Endothelial cell of umbilical vein (primary cell): ENCODE results near the gene ALDH4A1. TPM values are rescaled to one million over a fixed set of nuclear protein-coding genes. Genes with fewer than 3 reads are reported as not detected.

ENCODE experiments used
- BruUV-seq: library from RNA; stranded (reverse); fragments of 400-500 nt; replicated peaks from 2 replicates; lab custom pipeline; 2021; lab: Mats Ljungman, UMichigan
- CTCF ChIA-PET: fragments of 300-600, 350-600 bp; sonication (Branson Sonifier 250); formaldehyde crosslinking; loops from one replicate; lab custom pipeline; 2021; ENCODE audit warnings: antibody characterized with exemption, inconsistent platforms; lab: Charles Lee
- POLR2A ChIA-PET: fragments of 300-600, 350-600 bp; sonication (Branson Sonifier 250); formaldehyde crosslinking; loops from one replicate; lab custom pipeline; 2021; ENCODE audit warnings: antibody characterized with exemption, inconsistent platforms; lab: Charles Lee
- DNase-seq: peaks from one replicate; pipeline ENCODE4 v3.0.0-alpha.2; 2011; ENCODE audit warnings: low read depth, low spot score
- FAIRE-seq: peaks from 2 replicates; lab custom pipeline; 2011; peaks lifted over from hg19 to GRCh38; lab: Jason Lieb, UNC
- H2AFZ ChIP-seq: 2 replicates; pipeline ENCODE4 v1.6.0; 2012; ENCODE audit warnings: low read depth, low read length, control low read depth, inconsistent platforms
- H3K27ac ChIP-seq: 2 replicates; pipeline ENCODE4 v1.5.1; 2011; ENCODE audit warnings: low read depth, mild to moderate bottlenecking, control low read depth, low read length, moderate library complexity; ENCODE audit not compliant: insufficient read depth
- H3K27me3 ChIP-seq, 2 experiments: 2 replicates each; pipeline versions ENCODE4 v1.6.0 to v1.6.1; 2011; ENCODE audit warnings: low read length in 2 of 2, mixed read lengths in 1 of 2; ENCODE audit not compliant: control insufficient read depth in 2 of 2, insufficient read depth in 2 of 2
- H3K36me3 ChIP-seq, 2 experiments: 2 replicates in 1 of 2; 3 replicates in 1 of 2; pipeline ENCODE4 v1.5.1; 2011; ENCODE audit warnings: low read length in 2 of 2, mild to moderate bottlenecking in 1 of 2, moderate library complexity in 1 of 2; ENCODE audit not compliant: control insufficient read depth in 2 of 2, insufficient read depth in 2 of 2; ENCODE audit errors: extremely low read depth in 1 of 2
- H3K4me1 ChIP-seq: 3 replicates; pipeline ENCODE4 v1.5.1; 2011; ENCODE audit warnings: mild to moderate bottlenecking, low read length; ENCODE audit not compliant: control insufficient read depth, insufficient read depth; ENCODE audit errors: extremely low read depth
- H3K4me2 ChIP-seq: 2 replicates; pipeline ENCODE4 v1.6.1; 2011; ENCODE audit warnings: low read length, control low read depth, mixed read lengths; ENCODE audit not compliant: insufficient read depth
- H3K4me3 ChIP-seq, 3 experiments: fragments of 200-600 bp in 1 of 3; sonication (generic), shearing (Covaris generic) in 1 of 3; replicated peaks in 1 of 3; 2 replicates each; pipeline ENCODE4 v1.5.1; 2011 to 2016; ENCODE audit warnings: control low read depth in 3 of 3, low read length in 3 of 3, mild to moderate bottlenecking in 2 of 3, inconsistent platforms in 1 of 3, low read depth in 1 of 3, moderate library complexity in 1 of 3; ENCODE audit not compliant: insufficient read depth in 1 of 3
- H3K79me2 ChIP-seq: 2 replicates; pipeline ENCODE4 v1.6.0; 2012; ENCODE audit warnings: low read length, inconsistent platforms; ENCODE audit not compliant: control insufficient read depth, insufficient read depth
- H3K9ac ChIP-seq: replicated peaks from 2 replicates; pipeline ENCODE3; 2011; ENCODE audit warnings: low read length, control low read depth; ENCODE audit not compliant: insufficient read depth; ENCODE audit errors: extremely low read depth
- H3K9me1 ChIP-seq: replicated peaks from 3 replicates; pipeline ENCODE4 v1.6.0; 2011; ENCODE audit warnings: mild to moderate bottlenecking, low read length; ENCODE audit not compliant: control insufficient read depth, insufficient read depth; ENCODE audit errors: extremely low read depth
- H3K9me3 ChIP-seq: replicated peaks from 2 replicates; pipeline ENCODE4 v1.5.1; 2012; ENCODE audit warnings: low read length, inconsistent platforms; ENCODE audit not compliant: control insufficient read depth, insufficient read depth
- H4K20me1 ChIP-seq: replicated peaks from 2 replicates; pipeline ENCODE3; 2011; ENCODE audit warnings: mild to moderate bottlenecking, low read length; ENCODE audit not compliant: control insufficient read depth, insufficient read depth; ENCODE audit errors: extremely low read depth
- EZH2 ChIP-seq: IDR thresholded peaks from 2 replicates; pipeline ENCODE4 v1.6.1; 2012; ENCODE audit warnings: borderline replicate concordance, low read depth, mild to moderate bottlenecking, moderate library complexity, low read length, inconsistent platforms; ENCODE audit not compliant: severe bottlenecking
- FOS ChIP-seq: IDR thresholded peaks from 2 replicates; pipeline ENCODE4 v1.6.1; 2011; ENCODE audit warnings: mild to moderate bottlenecking, low read length, moderate library complexity, borderline replicate concordance; ENCODE audit not compliant: insufficient read depth
- GATA2 ChIP-seq: IDR thresholded peaks from 2 replicates; pipeline ENCODE4 v1.7.0; 2011; ENCODE audit warnings: low read depth, mild to moderate bottlenecking, moderate library complexity, mixed read lengths, low read length; ENCODE audit not compliant: insufficient read length, insufficient read depth
- JUN ChIP-seq: IDR thresholded peaks from 2 replicates; pipeline ENCODE4 v1.6.1; 2011; ENCODE audit warnings: borderline replicate concordance, low read depth; ENCODE audit not compliant: insufficient read length, insufficient read depth
- MYC ChIP-seq: IDR thresholded peaks from one replicate; pipeline ENCODE4 v1.6.1; 2011; ENCODE audit warnings: mild to moderate bottlenecking, low read depth, low read length
- POLR2A ChIP-seq: IDR thresholded peaks from 2 replicates; pipeline ENCODE4 v1.6.1; 2012; ENCODE audit warnings: low read depth, mild to moderate bottlenecking, control low read depth, low read length
- POLR2AphosphoS5 ChIP-seq: IDR thresholded peaks from 2 replicates; pipeline ENCODE4 v1.6.1; 2012; ENCODE audit warnings: low read depth, mild to moderate bottlenecking, control low read depth, low read length, moderate library complexity; ENCODE audit not compliant: insufficient read depth
- dilution Hi-C: fragments of 300-500 bp; cut with MboI; formaldehyde crosslinking; loops from one replicate; pipeline ENCODE4 v1.15.0; 2019; ENCODE audit warnings: low sequenced_read_pairs; ENCODE audit not compliant: extremely low pct_ligation_motif_present
- intact Hi-C: fragments of 100-400 bp; cut with micrococcal nuclease; formaldehyde crosslinking; loops from one replicate; pipeline ENCODE4 v1.10.0; 2022
- polyA plus RNA-seq, 4 experiments: library from polyadenylated mRNA; depleted of rRNA in 3 of 4; stranded (reverse) in 3 of 4; unstranded in 1 of 4; fragments of >200 nt; gene quantifications; 2 replicates each; pipeline versions ENCODE4 v1.2.1 to v1.2.3, GENCODE V29; 2011 to 2012; ENCODE audit warnings: missing spikeins in 1 of 4
- total RNA-seq: library from RNA; stranded (reverse); gene quantifications from 2 replicates; pipeline ENCODE4 v1.2.3, GENCODE V29; 2021
- TF ChIP-seq, protein P1 (sequence below): IDR thresholded peaks from 2 replicates; pipeline ENCODE4 v1.6.1; 2011; ENCODE audit not compliant: insufficient read depth, insufficient read length
- TF ChIP-seq, protein P2 (sequence below), 2 donors: IDR thresholded peaks; 1 replicate in 1 of 2; 2 replicates in 1 of 2; pipeline ENCODE4 v1.5.1; 2011; ENCODE audit warnings: low read length in 2 of 2, mild to moderate bottlenecking in 2 of 2, moderate library complexity in 2 of 2, control low read depth in 1 of 2, inconsistent platforms in 1 of 2, low read depth in 1 of 2; ENCODE audit not compliant: insufficient read depth in 1 of 2; ENCODE audit errors: extremely low read depth in 1 of 2

The ALDH4A1 gene
- total and polyA plus RNA-seq, 2 donors (not counting 3 experiments of a cell fraction or from before 2014, with no cell fraction given), result 17.4 to 18.5 TPM

- Histone ChIP-seq H2AFZ (no peak overlapping the region), H3K27me3 (no peaks in the 10 kb centered on the region), H3K36me3 (no peaks in the 10 kb centered on the region), H3K9me1 (no peaks in the 10 kb centered on the region), H3K9ac (no peak overlapping the region), H3K4me2 (no peak overlapping the region), H3K79me2 (peaks cover 83% of the 10 kb centered on the region), H4K20me1 (no peaks in the 10 kb centered on the region), H3K4me1 (peaks cover 14% of the 10 kb centered on the region), H3K9me3 (no peaks in the 10 kb centered on the region), H3K27ac (no peak overlapping the region), H3K4me3 (no peak overlapping the region)
- intact Hi-C loops, result no loop called here
- FAIRE-seq (no peak), DNase-seq (no peak)
- CTCF ChIA-PET, result interaction anchor here (0.7 to 2.0 kb wide), 5 partner anchors 9 to 30 kb away, joined by 3 to 10 read pairs (median 4); no protein-coding TSS in a partner anchor
- TF ChIP-seq GATA2 (no peak), POLR2AphosphoS5 (no peak), FOS (no peak)
- POLR2A ChIA-PET, result interaction anchor here (0.6 kb wide), 1 partner anchor 789 kb away, joined by 3 read pairs; no protein-coding TSS in a partner anchor
- BruUV-seq, result no TSS peak
- dilution Hi-C loops, result no loop called here
Observed at GRCh38 chr1:18937539-18937938, 35.2 kb upstream of the ALDH4A1 start.

- H3K9me3 ChIP-seq, result no peaks in the 10 kb centered on the region
- BruUV-seq, result no TSS peak
- H2AFZ ChIP-seq, result no peak overlapping the region
- no peaks in the 10 kb centered on the region for H3K36me3 ChIP-seq
- no peaks in the 10 kb centered on the region for H3K9me1 ChIP-seq
- TF ChIP-seq GATA2, result no peak
- no peak for TF ChIP-seq POLR2AphosphoS5
- TF ChIP-seq EZH2, result no peak
- no peak for TF ChIP-seq POLR2A
- no peak for TF ChIP-seq JUN
- TF ChIP-seq, protein P1, sequence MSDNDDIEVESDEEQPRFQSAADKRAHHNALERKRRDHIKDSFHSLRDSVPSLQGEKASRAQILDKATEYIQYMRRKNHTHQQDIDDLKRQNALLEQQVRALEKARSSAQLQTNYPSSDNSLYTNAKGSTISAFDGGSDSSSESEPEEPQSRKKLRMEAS, result no peak
- TF ChIP-seq MYC, result no peak
- TF ChIP-seq FOS, result no peak
- TF ChIP-seq, protein P2, sequence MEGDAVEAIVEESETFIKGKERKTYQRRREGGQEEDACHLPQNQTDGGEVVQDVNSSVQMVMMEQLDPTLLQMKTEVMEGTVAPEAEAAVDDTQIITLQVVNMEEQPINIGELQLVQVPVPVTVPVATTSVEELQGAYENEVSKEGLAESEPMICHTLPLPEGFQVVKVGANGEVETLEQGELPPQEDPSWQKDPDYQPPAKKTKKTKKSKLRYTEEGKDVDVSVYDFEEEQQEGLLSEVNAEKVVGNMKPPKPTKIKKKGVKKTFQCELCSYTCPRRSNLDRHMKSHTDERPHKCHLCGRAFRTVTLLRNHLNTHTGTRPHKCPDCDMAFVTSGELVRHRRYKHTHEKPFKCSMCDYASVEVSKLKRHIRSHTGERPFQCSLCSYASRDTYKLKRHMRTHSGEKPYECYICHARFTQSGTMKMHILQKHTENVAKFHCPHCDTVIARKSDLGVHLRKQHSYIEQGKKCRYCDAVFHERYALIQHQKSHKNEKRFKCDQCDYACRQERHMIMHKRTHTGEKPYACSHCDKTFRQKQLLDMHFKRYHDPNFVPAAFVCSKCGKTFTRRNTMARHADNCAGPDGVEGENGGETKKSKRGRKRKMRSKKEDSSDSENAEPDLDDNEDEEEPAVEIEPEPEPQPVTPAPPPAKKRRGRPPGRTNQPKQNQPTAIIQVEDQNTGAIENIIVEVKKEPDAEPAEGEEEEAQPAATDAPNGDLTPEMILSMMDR (IDR thresholded peaks at IDR 0.05; ENCODE audit: extremely low read depth in 1 of 2, insufficient read depth in 1 of 2, low read depth in 1 of 2, low read length in 2 of 2), result no peak
- H4K20me1 ChIP-seq, result no peaks in the 10 kb centered on the region
- no peaks in the 10 kb centered on the region for H3K27me3 ChIP-seq
- no peak for FAIRE-seq
- peaks cover 8% of the 10 kb centered on the region for H3K4me1 ChIP-seq
- CTCF ChIA-PET, result interaction anchor here (0.7 to 2.0 kb wide), 5 partner anchors 9 to 30 kb away, joined by 3 to 10 read pairs (median 4); no protein-coding TSS in a partner anchor
- intact Hi-C loops (no loop called here), dilution Hi-C loops (no loop called here)
- POLR2A ChIA-PET, result interaction anchor here (0.6 kb wide), 1 partner anchor 789 kb away, joined by 3 read pairs; no protein-coding TSS in a partner anchor
- H3K4me2 ChIP-seq, result no peak overlapping the region
- no peak overlapping the region for H3K4me3 ChIP-seq
- no peak overlapping the region for H3K9ac ChIP-seq
- DNase-seq, result no peak
- peaks cover 83% of the 10 kb centered on the region for H3K79me2 ChIP-seq
- H3K27ac ChIP-seq, result no peak overlapping the region
Observed at GRCh38 chr1:18936814-18937481, 34.6 kb upstream of the ALDH4A1 start.
